OCI-LY3 (cell line): Measurements from ENCODE around the gene CCT3.

Experiments
- CTCF ChIP-seq: fragments of 200-600, 300-600 bp; sonication (generic); IDR thresholded peaks from 2 replicates; pipeline ENCODE4 v1.5.1; 2014; ENCODE audit warnings: antibody characterized with exemption, low read length, low read depth
- EZH2phosphoT487 ChIP-seq: fragments of 200-600 bp; shearing (Covaris generic); IDR thresholded peaks from 2 replicates; pipeline ENCODE4 v1.6.1; 2018; ENCODE audit warnings: antibody characterized with exemption, mixed run types, low read depth

- TF ChIP-seq CTCF (no peak), EZH2phosphoT487 (no peak)
These were observed 822 bp downstream of the CCT3 start for GRCh38 chr1:156337052-156337887.
